GM12874 (cell line): ENCODE measurements around the gene ATL2.

ENCODE experiments used
- TF ChIP-seq, protein P1 (sequence below): IDR thresholded peaks from 2 replicates; pipeline ENCODE4 v1.5.1; 2011; ENCODE audit warnings: low read depth, mild to moderate bottlenecking, control low read depth, low read length, moderate library complexity; ENCODE audit not compliant: insufficient read depth

The ATL2 gene

DNA sequence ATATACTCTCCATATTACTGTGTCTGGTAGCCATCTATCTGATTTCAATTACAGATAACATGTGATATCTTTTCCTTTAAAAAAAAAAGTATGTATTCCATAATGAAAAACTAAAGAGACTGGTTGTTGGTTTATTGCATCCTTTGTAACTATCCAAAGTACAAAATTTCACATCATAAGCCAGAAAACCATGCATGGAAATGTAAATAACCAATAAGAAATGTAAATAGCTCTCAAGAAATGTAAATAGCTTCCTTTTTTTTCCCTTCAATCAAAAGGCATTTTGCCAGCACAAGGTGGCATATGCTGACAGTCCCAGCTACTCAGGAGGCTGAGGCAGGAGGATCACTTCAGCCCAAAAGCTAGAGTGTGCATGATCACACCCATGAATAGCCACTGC is 59.3 kb downstream of the ATL2 start:
- TF ChIP-seq, protein P1, sequence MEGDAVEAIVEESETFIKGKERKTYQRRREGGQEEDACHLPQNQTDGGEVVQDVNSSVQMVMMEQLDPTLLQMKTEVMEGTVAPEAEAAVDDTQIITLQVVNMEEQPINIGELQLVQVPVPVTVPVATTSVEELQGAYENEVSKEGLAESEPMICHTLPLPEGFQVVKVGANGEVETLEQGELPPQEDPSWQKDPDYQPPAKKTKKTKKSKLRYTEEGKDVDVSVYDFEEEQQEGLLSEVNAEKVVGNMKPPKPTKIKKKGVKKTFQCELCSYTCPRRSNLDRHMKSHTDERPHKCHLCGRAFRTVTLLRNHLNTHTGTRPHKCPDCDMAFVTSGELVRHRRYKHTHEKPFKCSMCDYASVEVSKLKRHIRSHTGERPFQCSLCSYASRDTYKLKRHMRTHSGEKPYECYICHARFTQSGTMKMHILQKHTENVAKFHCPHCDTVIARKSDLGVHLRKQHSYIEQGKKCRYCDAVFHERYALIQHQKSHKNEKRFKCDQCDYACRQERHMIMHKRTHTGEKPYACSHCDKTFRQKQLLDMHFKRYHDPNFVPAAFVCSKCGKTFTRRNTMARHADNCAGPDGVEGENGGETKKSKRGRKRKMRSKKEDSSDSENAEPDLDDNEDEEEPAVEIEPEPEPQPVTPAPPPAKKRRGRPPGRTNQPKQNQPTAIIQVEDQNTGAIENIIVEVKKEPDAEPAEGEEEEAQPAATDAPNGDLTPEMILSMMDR = no peak

DNA sequence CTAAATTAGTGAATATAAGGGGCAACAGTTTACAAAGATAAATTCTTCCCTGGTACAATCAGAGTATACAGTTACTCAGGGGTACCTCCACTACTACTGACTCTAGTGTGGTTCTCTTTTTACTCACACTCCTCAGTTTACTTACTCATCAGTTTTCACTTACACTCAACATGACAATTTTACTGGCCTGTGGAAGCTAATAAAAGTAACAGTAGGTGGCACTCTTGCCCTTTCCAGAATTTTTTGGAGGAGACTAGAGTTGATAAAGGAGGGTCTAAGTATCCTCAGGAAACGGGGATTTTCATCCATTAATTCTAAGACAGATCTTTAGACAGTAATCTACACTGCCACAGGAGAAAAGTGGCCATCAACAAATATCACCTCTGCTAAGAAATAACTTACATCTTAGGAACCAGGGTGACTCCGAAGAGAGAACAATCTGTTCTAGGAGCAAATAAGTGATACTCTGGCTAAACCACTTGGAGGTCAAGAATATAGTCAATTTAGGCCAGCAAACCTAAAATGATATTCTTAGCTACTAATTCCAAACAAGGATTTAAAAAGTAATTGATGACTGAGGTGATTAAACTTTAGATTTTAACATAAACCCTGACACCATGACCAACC is 61.3 kb downstream of the ATL2 start:
- TF ChIP-seq, protein P1 = peak; percentile 42; the same call in 1 of the 2 replicates

DNA sequence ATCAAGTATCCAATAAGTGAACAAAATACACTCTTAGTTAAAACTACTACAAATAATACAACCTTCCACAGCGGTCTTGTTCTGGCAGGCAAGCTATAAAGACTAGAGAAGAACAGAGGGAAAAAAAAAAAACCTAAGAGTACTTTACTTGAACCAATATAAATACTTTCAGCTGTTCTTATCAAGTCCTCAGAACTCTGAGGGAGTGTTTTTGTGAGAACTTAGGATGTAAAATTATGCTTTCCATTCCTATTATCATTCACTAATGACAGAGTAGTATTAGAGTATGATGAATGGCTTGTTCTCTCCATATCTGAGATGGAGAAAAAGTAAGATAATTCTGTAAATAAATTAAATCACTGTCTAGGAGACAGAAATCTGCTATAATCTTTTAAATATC is 68.3 kb downstream of the ATL2 start:
- TF ChIP-seq, protein P1 = no peak

DNA sequence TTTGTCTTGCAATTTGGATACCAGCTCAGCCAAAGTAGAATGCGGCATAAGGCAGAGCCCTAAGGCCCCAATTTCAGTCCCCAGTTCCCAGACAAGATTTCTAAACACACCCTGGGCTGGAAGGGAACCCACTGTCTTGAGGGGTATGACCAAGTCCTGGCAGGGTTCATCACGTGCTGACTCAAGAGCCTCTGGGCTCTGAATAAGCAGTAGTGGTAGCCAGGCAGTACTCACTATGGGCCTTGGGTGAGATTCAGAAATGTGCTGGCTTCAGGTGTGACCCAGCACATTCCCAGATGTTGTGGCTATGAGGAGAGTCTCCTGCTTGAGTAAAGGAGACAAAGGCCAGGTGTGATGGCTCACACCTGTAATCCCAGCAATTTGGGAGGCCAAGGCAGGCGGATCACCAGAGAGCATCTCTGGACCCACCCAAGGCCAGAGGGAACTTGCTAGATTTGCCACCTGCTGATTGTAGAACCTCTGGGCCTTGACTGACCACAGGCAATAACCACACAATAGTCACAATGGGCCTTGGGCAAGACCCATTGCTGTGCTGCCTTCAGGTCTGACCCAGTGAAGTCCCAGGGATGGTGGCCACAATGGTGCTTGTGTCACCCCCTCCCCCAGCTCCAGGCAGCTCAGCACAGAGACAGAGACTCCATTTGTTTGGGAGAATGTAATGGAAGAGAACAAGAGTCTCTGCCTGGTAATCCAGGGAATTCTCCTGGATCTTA is 74.9 kb downstream of the ATL2 start:
- TF ChIP-seq, protein P1 = no peak

DNA sequence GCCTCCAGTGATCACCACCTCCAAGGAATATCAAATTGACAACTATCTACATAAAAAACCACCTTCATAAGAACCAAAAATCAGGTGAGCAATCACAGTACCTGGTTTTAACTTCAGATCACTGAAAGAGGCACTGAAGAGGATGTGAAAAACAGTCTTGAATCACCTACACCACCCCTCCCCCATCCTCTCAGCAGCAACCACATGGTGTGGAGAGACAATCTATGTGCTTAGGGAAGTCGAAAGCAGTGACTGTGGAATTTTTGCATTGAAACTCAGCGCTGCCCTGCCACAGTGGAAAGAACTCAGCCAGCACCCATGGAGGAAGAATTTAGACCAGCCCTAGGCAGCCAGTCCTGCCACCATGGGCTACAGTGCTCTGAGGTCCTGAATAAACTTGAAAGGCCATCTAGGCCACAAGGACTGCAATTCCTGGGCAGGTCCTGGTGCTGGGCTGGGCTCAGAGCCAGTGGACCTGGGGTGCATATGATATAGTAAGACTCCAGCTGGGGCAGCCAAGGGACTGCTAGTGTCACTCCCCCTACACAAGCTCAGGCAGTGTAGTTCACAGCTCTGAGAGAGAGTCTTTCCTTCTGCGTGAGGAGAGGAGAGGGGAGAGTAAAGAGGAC is 75.6 kb downstream of the ATL2 start:
- TF ChIP-seq, protein P1 = no peak

DNA sequence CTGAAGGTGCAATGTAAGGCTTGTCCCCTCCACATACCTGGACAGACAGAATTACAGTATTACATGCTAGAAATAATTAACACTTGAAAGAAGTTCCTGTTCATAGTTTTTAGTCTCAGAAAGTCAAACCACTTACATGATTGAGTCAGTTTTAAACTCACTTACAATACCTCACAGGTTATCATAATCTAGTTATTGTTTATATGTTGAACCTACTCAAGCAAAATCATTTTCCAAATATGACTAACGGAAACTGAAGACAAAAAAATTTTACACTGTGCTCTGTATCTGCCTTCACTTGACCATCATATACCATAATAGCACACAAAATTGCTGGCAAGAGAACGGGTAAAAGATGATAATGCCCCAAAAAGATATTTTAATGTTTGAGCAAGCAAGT is 78.5 kb downstream of the ATL2 start:
- TF ChIP-seq, protein P1 = no peak

DNA sequence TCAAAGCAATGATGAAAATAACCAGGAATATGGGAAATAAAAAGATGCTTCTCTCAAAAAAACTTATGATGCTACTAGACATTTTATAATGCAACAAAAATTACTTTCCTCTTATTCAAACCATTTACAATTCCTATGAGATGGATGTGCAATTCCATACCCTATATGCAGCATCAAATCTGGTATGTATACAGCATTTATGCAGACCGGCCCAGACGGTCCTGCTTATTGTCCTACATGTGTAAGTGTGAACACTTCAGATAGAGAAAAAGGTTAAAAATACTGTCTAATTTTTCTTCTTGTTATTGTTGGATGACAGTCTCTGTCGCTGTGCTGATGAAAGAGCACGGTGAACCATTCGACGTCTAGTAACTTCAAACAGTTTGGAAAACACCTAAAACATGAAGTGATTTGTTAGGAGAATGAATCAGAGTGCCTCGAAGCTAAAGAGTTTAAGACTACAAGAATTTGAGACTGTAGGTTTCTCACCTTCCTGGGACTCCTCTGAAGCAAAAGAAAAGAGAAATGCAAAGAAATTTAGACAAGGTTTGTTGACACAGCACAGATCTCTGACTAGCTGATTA is 80.8 kb downstream of the ATL2 start:
- TF ChIP-seq, protein P1 = no peak
